ENCODE data around the gene OR4K5.
A peak's percentile ranks its signal among the peaks of the same experiment; 100 is the strongest.

Gene OR4K5, protein sequence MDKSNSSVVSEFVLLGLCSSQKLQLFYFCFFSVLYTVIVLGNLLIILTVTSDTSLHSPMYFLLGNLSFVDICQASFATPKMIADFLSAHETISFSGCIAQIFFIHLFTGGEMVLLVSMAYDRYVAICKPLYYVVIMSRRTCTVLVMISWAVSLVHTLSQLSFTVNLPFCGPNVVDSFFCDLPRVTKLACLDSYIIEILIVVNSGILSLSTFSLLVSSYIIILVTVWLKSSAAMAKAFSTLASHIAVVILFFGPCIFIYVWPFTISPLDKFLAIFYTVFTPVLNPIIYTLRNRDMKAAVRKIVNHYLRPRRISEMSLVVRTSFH

DNA sequence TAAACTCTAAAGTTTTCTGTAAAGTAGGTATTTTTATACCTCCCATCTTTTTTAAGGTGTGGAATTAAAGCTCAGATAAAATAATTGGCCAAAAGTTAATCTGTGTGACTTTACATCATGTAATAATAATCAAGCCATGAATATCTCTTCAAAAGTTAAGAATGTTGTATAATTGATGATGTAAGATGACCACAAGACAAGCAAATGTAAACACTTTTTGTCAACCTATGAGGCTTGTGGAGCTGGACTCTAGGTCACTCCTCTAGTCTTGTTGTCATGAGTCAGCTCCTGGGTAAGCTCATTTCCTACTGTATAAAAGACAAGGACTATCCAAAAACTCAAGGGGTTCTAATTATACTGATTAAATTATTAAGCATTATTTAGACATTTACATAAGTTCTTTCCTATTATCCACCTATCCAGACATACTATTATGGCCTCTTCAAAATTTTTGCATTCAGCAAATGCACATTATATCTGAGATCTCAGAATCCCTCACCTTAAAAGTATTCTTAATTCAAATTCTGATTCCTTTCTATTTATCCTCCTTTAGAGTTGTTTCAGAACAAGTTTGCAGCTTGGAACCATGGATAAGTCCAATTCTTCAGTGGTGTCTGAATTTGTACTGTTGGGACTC is at the start of gene OR4K5:
Gene OR4K5 (plus strand): TSS at position 587 of the 637 bp plus-strand sequence. CDS start 0 bp downstream, at position 587.
- H3K9me3 ChIP-seq (ENCODE audit: insufficient read depth, low read length) = no peaks in the 10 kb centered on the region
- no peak within 1 kb of the TSS for H3K27ac ChIP-seq (ENCODE audit: low read length)
- H2AFZ ChIP-seq (ENCODE audit: low read depth, low read length) = no peak within 1 kb of the TSS

DNA sequence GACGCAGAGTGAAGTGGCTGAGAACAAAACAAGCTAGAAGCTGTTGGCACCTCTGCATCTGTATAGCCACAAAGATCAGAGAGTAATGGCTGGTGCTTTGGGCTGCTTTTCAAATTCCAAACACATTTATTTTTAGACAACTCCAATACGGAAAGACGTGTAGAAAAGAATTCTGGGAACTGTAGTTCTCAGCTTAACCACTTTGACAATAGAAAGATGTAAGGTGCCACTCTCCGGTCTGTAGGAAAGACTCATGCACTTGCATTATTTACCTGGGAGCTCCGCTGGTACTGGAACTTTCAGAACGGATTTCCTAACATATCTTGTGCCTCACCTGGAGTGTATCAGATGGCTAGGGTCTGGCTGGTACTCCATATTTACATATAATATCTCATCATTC is 47.2 kb upstream of the OR4K5 start:
- Histone ChIP-seq H3K79me2 (ENCODE audit: low read length) (no peaks in the 10 kb centered on the region), H3K27me3 (ENCODE audit: low read depth, low read length) (no peaks in the 10 kb centered on the region), H3K36me3 (replicated peaks; ENCODE audit: low read depth, low read length) (no peaks in the 10 kb centered on the region), H3K9ac (ENCODE audit: low read length) (no peak overlapping the region), H3K9me3 (ENCODE audit: insufficient read depth, low read length) (no peaks in the 10 kb centered on the region), H3K4me2 (ENCODE audit: low read length) (no peak overlapping the region), H3K4me1 (ENCODE audit: low read length) (no peaks in the 10 kb centered on the region), H3K4me3 (ENCODE audit: low read length) (no peak overlapping the region), H3K27ac (ENCODE audit: low read length) (no peak overlapping the region), H2AFZ (ENCODE audit: low read depth, low read length) (no peak overlapping the region), H4K20me1 (ENCODE audit: insufficient read depth, low read length) (no peaks in the 10 kb centered on the region)
- TF ChIP-seq EZH2phosphoT487 (IDR thresholded peaks at IDR 0.05; ENCODE audit: low read depth) = no peak
- TF ChIP-seq, protein P1, sequence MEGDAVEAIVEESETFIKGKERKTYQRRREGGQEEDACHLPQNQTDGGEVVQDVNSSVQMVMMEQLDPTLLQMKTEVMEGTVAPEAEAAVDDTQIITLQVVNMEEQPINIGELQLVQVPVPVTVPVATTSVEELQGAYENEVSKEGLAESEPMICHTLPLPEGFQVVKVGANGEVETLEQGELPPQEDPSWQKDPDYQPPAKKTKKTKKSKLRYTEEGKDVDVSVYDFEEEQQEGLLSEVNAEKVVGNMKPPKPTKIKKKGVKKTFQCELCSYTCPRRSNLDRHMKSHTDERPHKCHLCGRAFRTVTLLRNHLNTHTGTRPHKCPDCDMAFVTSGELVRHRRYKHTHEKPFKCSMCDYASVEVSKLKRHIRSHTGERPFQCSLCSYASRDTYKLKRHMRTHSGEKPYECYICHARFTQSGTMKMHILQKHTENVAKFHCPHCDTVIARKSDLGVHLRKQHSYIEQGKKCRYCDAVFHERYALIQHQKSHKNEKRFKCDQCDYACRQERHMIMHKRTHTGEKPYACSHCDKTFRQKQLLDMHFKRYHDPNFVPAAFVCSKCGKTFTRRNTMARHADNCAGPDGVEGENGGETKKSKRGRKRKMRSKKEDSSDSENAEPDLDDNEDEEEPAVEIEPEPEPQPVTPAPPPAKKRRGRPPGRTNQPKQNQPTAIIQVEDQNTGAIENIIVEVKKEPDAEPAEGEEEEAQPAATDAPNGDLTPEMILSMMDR (IDR thresholded peaks at IDR 0.05; ENCODE audit: low read depth, low read length) = no peak

More for the DNA sequence above, at the start of gene OR4K5:
- Histone ChIP-seq H3K36me3 (replicated peaks; ENCODE audit: low read depth, low read length) (no peaks in the 10 kb centered on the region), H3K4me3 (ENCODE audit: low read length) (no peak within 1 kb of the TSS), H3K27me3 (ENCODE audit: low read depth, low read length) (no peaks in the 10 kb centered on the region), H4K20me1 (ENCODE audit: insufficient read depth, low read length) (no peaks in the 10 kb centered on the region), H3K79me2 (ENCODE audit: low read length) (no peaks in the 10 kb centered on the region), H3K4me2 (ENCODE audit: low read length) (no peak within 1 kb of the TSS), H3K4me1 (ENCODE audit: low read length) (no peaks in the 10 kb centered on the region), H3K9ac (ENCODE audit: low read length) (no peak within 1 kb of the TSS)
- no peak for TF ChIP-seq EZH2phosphoT487 (IDR thresholded peaks at IDR 0.05; ENCODE audit: low read depth)
- TF ChIP-seq, protein P1 (IDR thresholded peaks at IDR 0.05; ENCODE audit: low read depth, low read length) = no peak

DNA sequence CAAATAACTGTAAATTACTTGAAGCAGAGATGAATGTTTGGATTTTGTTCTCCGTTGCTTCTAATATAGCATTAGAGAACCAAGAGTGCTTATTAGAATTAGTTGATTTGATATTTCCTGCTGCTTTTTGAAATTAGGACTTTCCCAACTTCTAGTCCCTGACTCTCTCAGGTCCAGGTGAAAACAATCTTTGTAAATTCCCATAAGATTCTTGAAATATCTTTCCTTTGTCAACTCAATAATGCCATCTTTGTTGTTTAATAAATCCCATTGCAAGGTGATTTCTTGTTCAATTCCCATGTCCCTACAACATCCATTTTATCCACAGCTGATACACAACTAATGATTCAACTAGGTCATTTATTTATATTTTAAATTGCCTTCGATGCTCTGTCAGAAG is 45.6 kb upstream of the OR4K5 start, which contains the start of gene OR4K2:
Gene OR4K2 (plus strand): TSS at position 301 of the 400 bp plus-strand sequence. CDS start 1,126 bp downstream, outside the sequence.
- H3K27ac ChIP-seq (ENCODE audit: low read length) = no peak within 1 kb of the TSS
- H3K27me3 ChIP-seq (ENCODE audit: low read depth, low read length) = peaks cover under 1% of the 10 kb centered on the region; the same call in 1 of the 2 replicates
- no peak within 1 kb of the TSS for H3K9ac ChIP-seq (ENCODE audit: low read length)
- no peak within 1 kb of the TSS for H2AFZ ChIP-seq (ENCODE audit: low read depth, low read length)
- H3K4me1 ChIP-seq (ENCODE audit: low read length) = no peaks in the 10 kb centered on the region
- H3K9me3 ChIP-seq (ENCODE audit: insufficient read depth, low read length) = no peaks in the 10 kb centered on the region
- no peaks in the 10 kb centered on the region for H4K20me1 ChIP-seq (ENCODE audit: insufficient read depth, low read length)
- TF ChIP-seq, protein P1 (IDR thresholded peaks at IDR 0.05; ENCODE audit: low read depth, low read length) = no peak
- TF ChIP-seq EZH2phosphoT487 (IDR thresholded peaks at IDR 0.05; ENCODE audit: low read depth) = no peak
- H3K4me2 ChIP-seq (ENCODE audit: low read length) = no peak within 1 kb of the TSS
- no peaks in the 10 kb centered on the region for H3K79me2 ChIP-seq (ENCODE audit: low read length)
- H3K4me3 ChIP-seq (ENCODE audit: low read length) = no peak within 1 kb of the TSS
- H3K36me3 ChIP-seq (replicated peaks; ENCODE audit: low read depth, low read length) = no peaks in the 10 kb centered on the region

DNA sequence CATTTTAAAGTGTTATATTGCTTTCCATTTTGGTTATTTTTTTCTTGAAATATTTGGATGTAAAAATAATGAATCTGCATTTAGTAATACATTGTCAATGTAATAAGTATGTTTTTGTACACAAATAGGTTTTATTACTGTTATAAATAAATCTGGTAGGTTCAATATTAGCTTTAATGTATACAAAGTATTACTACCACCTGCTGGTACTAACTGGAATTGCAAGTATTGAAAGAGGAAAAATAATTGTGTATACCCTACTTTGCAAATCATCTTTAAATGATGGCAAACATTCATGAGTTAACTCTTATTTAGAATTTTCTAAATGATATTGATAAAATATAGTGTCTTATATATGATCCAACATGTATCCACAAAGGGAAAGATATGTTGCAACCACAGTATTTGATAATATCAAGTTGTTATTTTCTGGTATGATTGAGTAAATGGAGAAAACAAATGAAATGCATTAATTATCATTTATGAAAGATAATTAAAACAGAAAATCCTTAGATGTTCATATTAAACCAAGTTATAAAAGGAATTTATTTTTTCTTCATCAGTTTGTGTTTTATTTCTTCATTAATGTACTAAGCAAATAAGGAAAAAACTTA is 42.3 kb upstream of the OR4K5 start:
- Histone ChIP-seq H2AFZ (ENCODE audit: low read depth, low read length) (no peak overlapping the region), H4K20me1 (ENCODE audit: insufficient read depth, low read length) (no peaks in the 10 kb centered on the region), H3K9me3 (ENCODE audit: insufficient read depth, low read length) (no peaks in the 10 kb centered on the region), H3K27ac (ENCODE audit: low read length) (no peak overlapping the region), H3K4me3 (ENCODE audit: low read length) (no peak overlapping the region), H3K27me3 (ENCODE audit: low read depth, low read length) (peaks cover 5% of the 10 kb centered on the region; the same call in 1 of the 2 replicates), H3K4me1 (ENCODE audit: low read length) (no peaks in the 10 kb centered on the region), H3K4me2 (ENCODE audit: low read length) (no peak overlapping the region), H3K36me3 (replicated peaks; ENCODE audit: low read depth, low read length) (no peaks in the 10 kb centered on the region), H3K79me2 (ENCODE audit: low read length) (no peaks in the 10 kb centered on the region), H3K9ac (ENCODE audit: low read length) (no peak overlapping the region)
- TF ChIP-seq, protein P1 (IDR thresholded peaks at IDR 0.05; ENCODE audit: low read depth, low read length) = peak; percentile 82
- no peak for TF ChIP-seq EZH2phosphoT487 (IDR thresholded peaks at IDR 0.05; ENCODE audit: low read depth)
